Naive B cell (primary cell): Measurements from ENCODE around the gene MORN1. TPM values are rescaled to one million over a fixed set of nuclear protein-coding genes. Genes with fewer than 3 reads are reported as not detected.

Experiments used
- ATAC-seq, 2 donors: fragments of 150-1000 bp; cut with Tn5 transposase; 2 replicates each; pipeline ENCODE4 v1.10.0; 2021; ENCODE audit warnings: low read depth in 2 of 2, mild to moderate bottlenecking in 2 of 2, moderate library complexity in 2 of 2
- DNase-seq: peaks from one replicate; pipeline ENCODE4 v3.0.0; 2022
- H3K27ac Mint-ChIP-seq, 6 donors: one replicate each; pipeline ENCODE4 v1.8.0; 2020 to 2022; ENCODE audit warnings: mild to moderate bottlenecking in 6 of 6, mixed read lengths in 6 of 6, moderate library complexity in 5 of 6, inconsistent platforms in 2 of 6
- H3K27me3 Mint-ChIP-seq, 3 donors: one replicate each; pipeline ENCODE4 v1.8.0; 2021 to 2022; ENCODE audit warnings: mixed read lengths in 3 of 3, mild to moderate bottlenecking in 1 of 3
- H3K36me3 Mint-ChIP-seq, 2 donors: one replicate each; pipeline ENCODE4 v1.8.0; 2020 to 2022; ENCODE audit warnings: mixed read lengths in 2 of 2, inconsistent platforms in 1 of 2, mild to moderate bottlenecking in 1 of 2
- H3K4me1 Mint-ChIP-seq, 3 donors: one replicate each; pipeline ENCODE4 v1.8.0; 2020 to 2022; ENCODE audit warnings: mixed read lengths in 3 of 3, inconsistent platforms in 1 of 3, mild to moderate bottlenecking in 1 of 3, moderate library complexity in 1 of 3
- H3K4me3 Mint-ChIP-seq, 8 donors: one replicate each; pipeline ENCODE4 v1.8.0; 2020 to 2022; ENCODE audit warnings: mild to moderate bottlenecking in 8 of 8, mixed read lengths in 8 of 8, moderate library complexity in 8 of 8, inconsistent platforms in 2 of 8
- H3K9me3 Mint-ChIP-seq, 7 donors: one replicate each; pipeline ENCODE4 v1.8.0; 2020 to 2022; ENCODE audit warnings: mixed read lengths in 7 of 7, mild to moderate bottlenecking in 5 of 7, inconsistent platforms in 2 of 7, moderate library complexity in 1 of 7
- polyA plus RNA-seq, 6 donors: library from polyadenylated mRNA; unstranded; fragments of 300-500 nt; fragmentation: Illumina TruSeq; gene quantifications; one replicate each; pipeline ENCODE4 v1.2.3, GENCODE V29; 2021; ENCODE audit warnings: low read depth in 6 of 6

MORN1 gene
- polyA plus RNA-seq, 6 donors from 2014 or later: 0.29 to 7.1 (median 6.1) TPM

GRCh38 chr1:2343023-2343935 lies 48.1 kb downstream of the MORN1 start:
- Mint-ChIP-seq H3K27me3 (no peaks in the 10 kb centered on the region), H3K4me3 (no peak overlapping the region), H3K4me1 (peaks cover 0 to 5% (median 0%) of the 10 kb centered on the region in 3 donors), H3K27ac (no peak overlapping the region), H3K9me3 (no peaks in the 10 kb centered on the region), H3K36me3 (no peaks in the 10 kb centered on the region)
- DNase-seq (no peak), ATAC-seq (no peak)

GRCh38 chr1:2342384-2343022 lies 48.9 kb downstream of the MORN1 start:
- H3K4me3 Mint-ChIP-seq: no peak overlapping the region
- DNase-seq (no peak), ATAC-seq (no peak)
- H3K27ac Mint-ChIP-seq: no peak overlapping the region
- peaks cover 0 to 5% (median 0%) of the 10 kb centered on the region in 3 donors for H3K4me1 Mint-ChIP-seq
- H3K27me3 Mint-ChIP-seq: no peaks in the 10 kb centered on the region
- no peaks in the 10 kb centered on the region for H3K9me3 Mint-ChIP-seq
- H3K36me3 Mint-ChIP-seq: no peaks in the 10 kb centered on the region

- no peaks in the 10 kb centered on the region for H3K27me3 Mint-ChIP-seq
- H3K9me3 Mint-ChIP-seq: no peaks in the 10 kb centered on the region
- H3K4me3 Mint-ChIP-seq: no peak overlapping the region
- ATAC-seq: no peak
- H3K36me3 Mint-ChIP-seq: no peaks in the 10 kb centered on the region
- no peak overlapping the region for H3K27ac Mint-ChIP-seq
- no peak for DNase-seq
- H3K4me1 Mint-ChIP-seq: peaks cover 0 to 5% (median 0%) of the 10 kb centered on the region in 3 donors
Observed at GRCh38 chr1:2341706-2342383, 49.5 kb downstream of the MORN1 start.

- H3K9me3 Mint-ChIP-seq: no peaks in the 10 kb centered on the region
- H3K27me3 Mint-ChIP-seq: peaks cover 0 to 4% (median 0%) of the 10 kb centered on the region in 3 donors
- peaks cover 0 to 5% (median 0%) of the 10 kb centered on the region in 3 donors for H3K4me1 Mint-ChIP-seq
- H3K36me3 Mint-ChIP-seq: no peaks in the 10 kb centered on the region
- no peak overlapping the region for H3K4me3 Mint-ChIP-seq
- peak overlapping the region in 2 of 6 donors; percentile 38 to 54 for H3K27ac Mint-ChIP-seq
- ATAC-seq (no peak), DNase-seq (no peak)
Observed at GRCh38 chr1:2340918-2341254, 50.5 kb downstream of the MORN1 start.

- Mint-ChIP-seq H3K4me1 (peaks cover 0 to 5% (median 0%) of the 10 kb centered on the region in 3 donors), H3K36me3 (no peaks in the 10 kb centered on the region), H3K9me3 (no peaks in the 10 kb centered on the region), H3K27me3 (peaks cover 0 to 5% (median 0%) of the 10 kb centered on the region in 3 donors), H3K4me3 (no peak overlapping the region), H3K27ac (peak overlapping the region in 2 of 6 donors; percentile 54 to 69)
- DNase-seq (no peak), ATAC-seq (no peak)
Observed at GRCh38 chr1:2340086-2340917, 51.1 kb downstream of the MORN1 start.

- DNase-seq: no peak
- peaks cover 0 to 5% (median 0%) of the 10 kb centered on the region in 3 donors for H3K4me1 Mint-ChIP-seq
- no peak overlapping the region for H3K4me3 Mint-ChIP-seq
- peaks cover 0 to 5% (median 0%) of the 10 kb centered on the region in 3 donors for H3K27me3 Mint-ChIP-seq
- no peaks in the 10 kb centered on the region for H3K9me3 Mint-ChIP-seq
- ATAC-seq: no peak
- no peaks in the 10 kb centered on the region for H3K36me3 Mint-ChIP-seq
- no peak overlapping the region for H3K27ac Mint-ChIP-seq
Observed at GRCh38 chr1:2339206-2340085, 51.9 kb downstream of the MORN1 start.

- Mint-ChIP-seq H3K36me3 (no peaks in the 10 kb centered on the region), H3K27me3 (peaks cover 0 to 5% (median 0%) of the 10 kb centered on the region in 3 donors), H3K9me3 (no peaks in the 10 kb centered on the region), H3K27ac (no peak overlapping the region), H3K4me1 (peaks cover 0 to 5% (median 0%) of the 10 kb centered on the region in 3 donors), H3K4me3 (peak overlapping the region in 1 of 8 donors; percentile 16)
- no peak for DNase-seq
- ATAC-seq: no peak
Observed at GRCh38 chr1:2337501-2337900, 53.9 kb downstream of the MORN1 start.

- H3K9me3 Mint-ChIP-seq: no peaks in the 10 kb centered on the region
- H3K36me3 Mint-ChIP-seq: no peaks in the 10 kb centered on the region
- H3K4me3 Mint-ChIP-seq: no peak overlapping the region
- H3K27ac Mint-ChIP-seq: no peak overlapping the region
- DNase-seq: no peak
- peaks cover 0 to 5% (median 0%) of the 10 kb centered on the region in 3 donors for H3K4me1 Mint-ChIP-seq
- H3K27me3 Mint-ChIP-seq: peaks cover 0 to 5% (median 0%) of the 10 kb centered on the region in 3 donors
- no peak for ATAC-seq
Observed at GRCh38 chr1:2337081-2337480, 54.3 kb downstream of the MORN1 start.

GRCh38 chr1:2336499-2336898 lies 54.9 kb downstream of the MORN1 start:
- H3K36me3 Mint-ChIP-seq: no peaks in the 10 kb centered on the region
- peaks cover 0 to 5% (median 0%) of the 10 kb centered on the region in 3 donors for H3K4me1 Mint-ChIP-seq
- ATAC-seq (no peak), DNase-seq (no peak)
- no peak overlapping the region for H3K4me3 Mint-ChIP-seq
- H3K27ac Mint-ChIP-seq: no peak overlapping the region
- H3K9me3 Mint-ChIP-seq: no peaks in the 10 kb centered on the region
- peaks cover 0 to 5% (median 0%) of the 10 kb centered on the region in 3 donors for H3K27me3 Mint-ChIP-seq

GRCh38 chr1:2335721-2336455 lies 55.5 kb downstream of the MORN1 start:
- H3K9me3 Mint-ChIP-seq: no peaks in the 10 kb centered on the region
- no peak overlapping the region for H3K27ac Mint-ChIP-seq
- no peak overlapping the region for H3K4me3 Mint-ChIP-seq
- DNase-seq: no peak
- ATAC-seq: no peak
- no peaks in the 10 kb centered on the region for H3K36me3 Mint-ChIP-seq
- H3K27me3 Mint-ChIP-seq: peaks cover 0 to 5% (median 0%) of the 10 kb centered on the region in 3 donors
- peaks cover 0 to 5% (median 0%) of the 10 kb centered on the region in 3 donors for H3K4me1 Mint-ChIP-seq

- Mint-ChIP-seq H3K27ac (no peak overlapping the region), H3K4me3 (no peak overlapping the region), H3K36me3 (no peaks in the 10 kb centered on the region), H3K27me3 (peaks cover 0 to 5% (median 0%) of the 10 kb centered on the region in 3 donors), H3K9me3 (no peaks in the 10 kb centered on the region), H3K4me1 (no peaks in the 10 kb centered on the region)
- DNase-seq (no peak), ATAC-seq (no peak)
Observed at GRCh38 chr1:2334883-2335534, 56.3 kb downstream of the MORN1 start.
